SIG-M5 (cell line): ENCODE data around the gene SERPINB12.

Source experiments
- DNase-seq: peaks from one replicate; lab custom pipeline; 2025; lab: John Stamatoyannopoulos, UW

SERPINB12 gene

GRCh38 chr18:63603355-63603754 is 61.2 kb downstream of the SERPINB12 start:
- DNase-seq = no peak

GRCh38 chr18:63603772-63604171 is 61.6 kb downstream of the SERPINB12 start:
- no peak for DNase-seq

- no peak for DNase-seq
These were observed 62.8 kb downstream of the SERPINB12 start for GRCh38 chr18:63604791-63605567.

- DNase-seq = no peak
These were observed 64.4 kb downstream of the SERPINB12 start for GRCh38 chr18:63606526-63606925.

- DNase-seq = no peak
These were observed 71.3 kb downstream of the SERPINB12 start for GRCh38 chr18:63613420-63613819.

GRCh38 chr18:63617049-63617914 is 75.1 kb downstream of the SERPINB12 start:
- DNase-seq = no peak

GRCh38 chr18:63617915-63618234 is 75.7 kb downstream of the SERPINB12 start:
- DNase-seq = no peak
